GM12864 (cell line): ENCODE measurements around the gene DICER1.

ENCODE experiments used
- DNase-seq: peaks from one replicate; pipeline ENCODE4 v3.0.0-alpha.2; 2011; ENCODE audit warnings: low read depth
- H3K4me3 ChIP-seq: 2 replicates; pipeline ENCODE4 v1.5.1; 2011; ENCODE audit warnings: mild to moderate bottlenecking, low read depth, low read length, control low read depth
- TF ChIP-seq, protein P1 (sequence below): IDR thresholded peaks from 2 replicates; pipeline ENCODE4 v1.5.1; 2011; ENCODE audit warnings: low read depth, mild to moderate bottlenecking, moderate library complexity, low read length, control low read depth, inconsistent platforms; ENCODE audit errors: missing control alignments

Gene DICER1

DNA sequence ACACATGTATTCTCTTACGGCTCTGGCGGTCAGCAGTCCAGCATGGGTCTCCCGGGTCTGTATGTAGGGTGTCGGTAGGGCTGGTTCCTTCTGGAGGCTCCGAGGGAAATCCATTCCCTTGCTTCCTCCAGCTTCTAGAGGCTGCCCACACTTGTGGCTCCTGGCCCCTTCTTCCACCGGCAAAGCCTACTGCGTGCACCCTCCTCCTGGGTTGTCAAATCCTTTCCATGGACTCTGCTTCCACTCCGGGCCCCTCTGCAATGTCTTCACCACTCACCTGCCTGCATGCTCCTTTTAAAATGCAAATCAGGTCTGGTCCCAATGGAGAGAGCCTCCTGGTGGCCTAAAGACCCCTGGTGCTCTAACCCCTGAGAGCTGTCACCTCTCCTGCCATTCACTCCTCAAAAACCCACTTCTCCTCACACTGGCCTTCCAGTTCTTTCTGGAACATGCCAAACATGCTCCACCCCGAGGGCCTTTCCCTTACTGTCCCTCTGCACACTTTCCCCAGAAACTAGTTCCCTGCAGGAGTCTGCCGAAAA is 108.5 kb downstream of the DICER1 start:
- no peak overlapping the region for H3K4me3 ChIP-seq
- TF ChIP-seq, protein P1, sequence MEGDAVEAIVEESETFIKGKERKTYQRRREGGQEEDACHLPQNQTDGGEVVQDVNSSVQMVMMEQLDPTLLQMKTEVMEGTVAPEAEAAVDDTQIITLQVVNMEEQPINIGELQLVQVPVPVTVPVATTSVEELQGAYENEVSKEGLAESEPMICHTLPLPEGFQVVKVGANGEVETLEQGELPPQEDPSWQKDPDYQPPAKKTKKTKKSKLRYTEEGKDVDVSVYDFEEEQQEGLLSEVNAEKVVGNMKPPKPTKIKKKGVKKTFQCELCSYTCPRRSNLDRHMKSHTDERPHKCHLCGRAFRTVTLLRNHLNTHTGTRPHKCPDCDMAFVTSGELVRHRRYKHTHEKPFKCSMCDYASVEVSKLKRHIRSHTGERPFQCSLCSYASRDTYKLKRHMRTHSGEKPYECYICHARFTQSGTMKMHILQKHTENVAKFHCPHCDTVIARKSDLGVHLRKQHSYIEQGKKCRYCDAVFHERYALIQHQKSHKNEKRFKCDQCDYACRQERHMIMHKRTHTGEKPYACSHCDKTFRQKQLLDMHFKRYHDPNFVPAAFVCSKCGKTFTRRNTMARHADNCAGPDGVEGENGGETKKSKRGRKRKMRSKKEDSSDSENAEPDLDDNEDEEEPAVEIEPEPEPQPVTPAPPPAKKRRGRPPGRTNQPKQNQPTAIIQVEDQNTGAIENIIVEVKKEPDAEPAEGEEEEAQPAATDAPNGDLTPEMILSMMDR = no peak
- no peak for DNase-seq

DNA sequence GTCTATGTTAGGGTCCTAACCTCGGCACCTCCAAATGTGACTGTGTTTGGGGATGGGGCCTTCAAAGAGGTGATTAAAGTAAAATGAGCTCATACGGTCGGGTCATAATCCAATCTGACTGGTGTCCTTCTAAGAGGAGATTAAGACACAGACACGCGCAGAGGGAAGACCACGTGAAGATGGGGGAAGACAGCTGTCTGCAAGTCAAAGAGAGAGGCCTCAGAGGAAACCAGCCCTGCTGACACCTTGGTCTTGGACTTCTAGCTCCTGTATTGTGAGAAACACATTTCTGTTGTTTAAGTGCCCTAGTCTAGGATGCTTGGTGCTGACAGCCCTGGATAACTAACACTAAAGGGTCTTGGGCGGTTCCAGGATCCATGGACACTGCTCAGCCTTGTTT is 109.6 kb downstream of the DICER1 start:
- no peak for DNase-seq
- TF ChIP-seq, protein P1 = no peak
- H3K4me3 ChIP-seq = no peak overlapping the region

DNA sequence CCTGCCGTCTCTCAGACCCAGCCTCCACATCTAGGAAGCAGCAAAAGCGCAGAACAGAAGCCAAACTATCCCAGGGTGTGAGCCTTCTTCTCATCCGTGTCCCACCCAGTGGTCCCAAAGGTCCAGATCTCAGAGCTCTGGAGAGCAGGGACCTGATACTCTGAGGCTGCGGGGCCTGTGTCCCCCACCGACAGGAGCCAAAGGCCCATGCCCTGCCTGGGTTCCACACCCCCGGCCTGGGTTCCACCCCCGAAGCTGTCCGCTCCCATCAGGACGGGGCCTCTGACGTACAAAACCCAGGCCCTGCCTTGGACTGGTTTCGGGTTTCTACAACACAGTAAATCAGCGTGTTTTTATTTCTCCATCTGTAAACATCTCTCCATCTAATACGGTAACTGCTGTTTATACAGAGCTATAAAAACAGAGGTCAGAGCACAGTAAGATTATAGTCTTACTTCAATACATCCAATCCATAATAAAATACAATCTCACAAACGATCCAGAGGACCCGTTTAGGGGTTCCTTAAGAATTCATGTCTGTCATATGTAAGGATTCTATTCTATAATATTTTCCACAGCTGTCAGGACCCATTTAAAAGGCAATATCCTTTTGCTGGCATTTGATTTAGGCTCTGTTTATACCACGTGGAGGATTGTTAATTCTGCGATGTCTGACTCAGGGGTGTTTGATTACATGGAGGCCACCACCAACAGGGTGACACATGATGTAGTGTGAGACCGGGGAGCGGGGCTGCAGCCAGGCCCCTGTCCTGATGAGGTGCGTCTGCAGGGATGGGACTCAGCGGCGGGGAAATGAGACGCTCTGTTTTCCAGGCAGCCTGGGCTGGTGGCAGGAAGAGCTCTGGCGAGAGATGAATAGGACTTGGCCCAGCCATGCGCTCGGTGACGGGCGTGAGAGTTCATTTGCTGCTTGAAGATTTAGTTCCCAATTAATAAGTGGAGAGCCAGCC is 110.3 kb downstream of the DICER1 start:
- H3K4me3 ChIP-seq = no peak overlapping the region
- DNase-seq = no peak
- TF ChIP-seq, protein P1 = no peak

DNA sequence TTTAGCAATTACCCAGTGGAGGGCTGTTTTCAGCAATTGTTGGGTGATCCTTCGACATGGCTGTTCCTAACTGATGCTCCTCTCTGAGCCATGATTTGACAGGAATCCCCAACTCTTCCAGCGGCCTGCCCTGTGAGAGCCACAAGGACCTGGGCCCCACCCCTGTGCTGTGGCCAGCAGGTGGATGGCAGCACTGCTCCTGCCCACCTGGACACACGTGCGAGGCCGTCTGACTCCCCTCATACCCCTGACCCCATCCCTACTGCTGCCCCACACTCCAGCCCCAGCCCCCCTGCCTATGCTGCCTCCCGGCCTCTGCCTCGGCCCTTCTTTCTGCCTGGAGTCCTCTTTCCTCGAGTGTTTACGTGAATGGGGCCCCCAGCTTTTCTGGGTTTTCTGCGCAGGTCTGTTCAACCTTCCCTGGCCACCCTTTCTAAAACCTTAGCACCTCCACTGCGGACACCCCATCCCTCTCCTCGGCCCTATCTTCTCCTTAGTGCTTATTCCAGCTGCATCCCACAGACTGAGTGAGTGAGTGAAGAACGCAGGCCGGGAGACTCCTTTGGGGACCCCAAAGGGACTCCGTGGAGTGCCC is 111.4 kb downstream of the DICER1 start:
- no peak overlapping the region for H3K4me3 ChIP-seq
- no peak for DNase-seq
- TF ChIP-seq, protein P1 = no peak

DNA sequence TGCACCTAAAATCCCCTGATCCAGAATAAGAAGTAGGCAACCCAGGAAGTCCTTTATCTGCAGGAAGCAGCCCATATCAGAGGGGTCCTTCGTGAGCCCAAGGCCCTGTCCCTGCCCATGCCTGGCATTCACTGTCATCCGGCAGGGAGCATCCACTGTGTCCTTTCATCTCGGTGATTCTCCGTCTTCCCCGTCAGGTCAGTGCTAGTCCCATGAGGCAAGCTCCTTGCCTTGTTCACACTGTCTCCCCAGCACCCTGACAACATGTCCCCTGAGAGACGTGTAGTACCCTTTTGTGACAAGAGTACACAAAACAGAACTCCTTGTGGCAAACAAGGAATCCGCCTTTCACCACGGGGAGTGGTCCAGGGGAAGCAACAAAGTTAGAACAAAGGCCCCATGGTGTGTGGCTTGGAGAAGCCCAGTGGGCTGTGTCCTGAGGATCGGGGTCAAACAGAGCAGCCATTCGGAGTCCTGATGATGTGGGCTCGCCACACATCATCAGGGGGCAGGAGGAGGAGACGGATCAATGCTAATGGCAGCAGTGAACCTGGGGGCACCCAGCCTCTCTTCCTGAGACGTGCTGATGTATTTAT is 112.1 kb downstream of the DICER1 start:
- DNase-seq = no peak
- TF ChIP-seq, protein P1 = no peak
- no peak overlapping the region for H3K4me3 ChIP-seq

DNA sequence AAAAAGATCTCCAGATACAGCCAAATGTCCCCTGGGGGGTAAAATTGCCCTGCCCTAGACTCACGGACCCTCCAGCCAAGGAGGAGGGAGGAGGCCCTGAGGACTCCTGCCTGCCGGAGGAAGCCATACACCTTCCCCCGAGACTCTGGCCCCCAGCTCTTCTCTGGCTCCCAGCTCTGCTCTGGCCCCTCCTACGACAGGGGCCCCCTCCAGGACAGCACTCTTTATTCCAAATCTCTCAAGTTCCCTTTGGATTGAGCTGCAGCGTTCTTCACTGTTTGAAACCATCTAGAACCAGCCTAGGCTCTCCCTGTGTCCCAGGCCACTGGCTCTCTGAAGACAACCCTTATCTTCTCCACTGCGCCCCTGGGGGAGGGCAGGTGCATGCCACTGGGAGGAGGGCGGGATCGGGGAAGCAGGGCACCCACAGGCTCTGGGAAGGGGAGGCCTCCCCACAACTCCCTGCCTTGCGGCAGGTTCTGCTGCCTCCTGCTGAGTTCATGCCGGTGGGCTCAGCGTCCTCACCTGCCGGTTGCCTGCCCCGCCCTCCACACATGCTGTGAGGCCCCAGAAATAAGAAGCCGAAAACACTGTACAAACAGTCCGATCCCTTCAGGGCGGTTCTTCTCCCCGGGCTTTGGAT is 112.7 kb downstream of the DICER1 start:
- TF ChIP-seq, protein P1 = no peak
- no peak overlapping the region for H3K4me3 ChIP-seq

More for the DNA sequence above, 112.7 kb downstream of the DICER1 start:
- DNase-seq = no peak
